ENCODE results near the gene FAM117B.

The FAM117B gene

DNA sequence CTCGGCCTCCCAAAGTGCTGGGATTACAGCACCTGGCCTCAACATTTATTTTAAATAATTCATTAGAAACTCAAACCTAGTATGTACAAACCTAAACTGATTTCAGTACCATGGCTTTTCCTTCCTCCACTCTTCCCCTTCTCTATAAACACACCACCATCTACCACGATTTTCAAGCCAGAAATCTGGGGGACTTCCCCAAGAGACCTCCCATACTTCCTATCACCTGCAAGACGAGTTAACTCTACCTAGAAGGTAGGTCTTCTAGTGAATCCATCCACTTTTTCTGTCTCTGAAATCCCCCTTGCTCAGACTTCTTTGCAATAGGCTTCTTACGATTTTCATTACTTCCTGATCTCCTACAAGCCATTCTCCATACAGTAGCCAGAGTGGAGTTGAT, 7.7 kb upstream of the FAM117B start:
- no peak for ATAC-seq
- Mint-ChIP-seq H3K27me3 (no peaks in the 10 kb centered on the region), H3K27ac (no peak overlapping the region), H3K9me3 (no peaks in the 10 kb centered on the region), H3K4me1 (no peaks in the 10 kb centered on the region), H3K36me3 (no peaks in the 10 kb centered on the region), H3K4me3 (no peak overlapping the region)

- ATAC-seq = no peak
- H3K27ac Mint-ChIP-seq = no peak overlapping the region
- H3K27me3 Mint-ChIP-seq = no peaks in the 10 kb centered on the region
- no peaks in the 10 kb centered on the region for H3K9me3 Mint-ChIP-seq
- no peaks in the 10 kb centered on the region for H3K36me3 Mint-ChIP-seq
- H3K4me1 Mint-ChIP-seq = peaks cover 7% of the 10 kb centered on the region
- H3K4me3 Mint-ChIP-seq = no peak overlapping the region
These were observed 6.0 kb upstream of the FAM117B start for GRCh38 chr2:202628646-202629198.

- no peaks in the 10 kb centered on the region for H3K36me3 Mint-ChIP-seq
- ATAC-seq = no peak
- peak overlapping the region; percentile 3 for H3K27ac Mint-ChIP-seq
- H3K27me3 Mint-ChIP-seq = no peaks in the 10 kb centered on the region
- H3K9me3 Mint-ChIP-seq = no peaks in the 10 kb centered on the region
- H3K4me3 Mint-ChIP-seq = no peak overlapping the region
- H3K4me1 Mint-ChIP-seq = peaks cover 29% of the 10 kb centered on the region
These were observed 2.0 kb upstream of the FAM117B start for GRCh38 chr2:202632682-202633290.

DNA sequence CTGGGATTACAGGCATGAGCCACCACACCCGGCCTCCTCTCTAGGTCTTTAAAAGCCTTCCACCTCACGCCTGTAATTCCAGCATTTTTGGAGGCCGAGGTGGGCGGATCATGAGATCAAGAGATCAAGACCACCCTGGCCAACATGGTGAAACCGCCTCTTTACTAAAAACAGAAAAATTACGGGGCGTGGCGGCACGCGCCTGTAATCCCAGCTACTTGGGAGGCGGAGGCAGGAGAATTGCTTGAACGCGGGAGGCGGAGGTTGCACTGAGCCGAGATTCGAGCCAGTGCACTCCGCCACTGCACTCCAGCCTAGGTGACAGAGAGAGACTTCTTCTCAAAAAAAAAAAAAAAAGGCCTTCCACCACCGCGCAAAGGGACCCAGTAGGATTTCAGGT, 1.3 kb upstream of the FAM117B start:
- H3K4me1 Mint-ChIP-seq = peaks cover 35% of the 10 kb centered on the region
- H3K27ac Mint-ChIP-seq = peak overlapping the region; percentile 89
- H3K4me3 Mint-ChIP-seq = no peak overlapping the region
- no peaks in the 10 kb centered on the region for H3K9me3 Mint-ChIP-seq
- ATAC-seq = no peak
- H3K36me3 Mint-ChIP-seq = no peaks in the 10 kb centered on the region
- no peaks in the 10 kb centered on the region for H3K27me3 Mint-ChIP-seq

DNA sequence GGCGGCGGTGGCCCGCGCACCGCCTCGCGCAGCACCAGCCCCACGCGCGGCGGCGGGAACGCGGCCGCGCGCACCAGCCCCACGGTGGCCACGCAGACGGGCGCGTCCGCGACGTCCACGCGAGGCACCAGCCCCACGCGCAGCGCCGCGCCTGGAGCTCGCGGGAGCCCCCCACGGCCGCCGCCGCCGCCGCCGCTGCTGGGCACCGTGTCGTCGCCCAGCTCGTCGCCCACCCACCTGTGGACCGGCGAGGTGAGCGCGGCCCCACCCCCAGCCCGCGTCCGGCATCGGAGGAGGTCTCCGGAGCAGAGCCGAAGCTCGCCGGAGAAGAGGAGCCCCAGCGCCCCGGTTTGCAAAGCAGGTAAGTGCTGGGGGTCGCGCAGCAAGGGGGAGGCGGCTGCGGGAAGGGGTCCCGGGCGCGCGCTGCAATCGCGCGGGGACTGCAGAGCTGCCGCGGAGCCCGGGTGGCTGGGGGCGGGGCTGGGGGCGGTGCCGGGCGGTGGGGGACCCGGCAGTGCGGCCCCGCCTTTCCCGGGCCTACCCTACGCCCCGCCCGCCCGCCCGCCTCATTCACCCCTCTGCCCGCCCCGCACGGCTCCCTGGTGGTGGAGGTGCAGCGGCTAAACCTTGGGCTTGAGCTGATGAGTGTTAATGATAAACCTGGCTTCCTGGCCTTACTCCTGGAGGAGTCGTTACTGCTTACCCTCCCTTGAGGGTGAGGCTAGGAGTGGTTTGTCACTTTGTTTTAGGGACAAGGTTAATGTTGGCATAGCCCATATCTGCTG, 851 bp downstream of the FAM117B start:
- H3K27me3 Mint-ChIP-seq = no peaks in the 10 kb centered on the region
- no peaks in the 10 kb centered on the region for H3K36me3 Mint-ChIP-seq
- H3K9me3 Mint-ChIP-seq = no peaks in the 10 kb centered on the region
- H3K4me3 Mint-ChIP-seq = peak overlapping the region; percentile 92
- peaks cover 50% of the 10 kb centered on the region for H3K4me1 Mint-ChIP-seq
- peak; percentile 79 for ATAC-seq
- peak overlapping the region; percentile 89 for H3K27ac Mint-ChIP-seq

- H3K36me3 Mint-ChIP-seq = no peaks in the 10 kb centered on the region
- H3K4me1 Mint-ChIP-seq = peaks cover 56% of the 10 kb centered on the region
- no peaks in the 10 kb centered on the region for H3K9me3 Mint-ChIP-seq
- peak overlapping the region; percentile 75 for H3K4me3 Mint-ChIP-seq
- H3K27me3 Mint-ChIP-seq = no peaks in the 10 kb centered on the region
- H3K27ac Mint-ChIP-seq = peak overlapping the region; percentile 89
- peak; percentile 1 for ATAC-seq
These were observed 1.4 kb downstream of the FAM117B start for GRCh38 chr2:202636213-202636513.

- Mint-ChIP-seq H3K4me1 (peaks cover 51% of the 10 kb centered on the region), H3K27me3 (no peaks in the 10 kb centered on the region), H3K36me3 (no peaks in the 10 kb centered on the region), H3K27ac (peak overlapping the region; percentile 61), H3K9me3 (no peaks in the 10 kb centered on the region), H3K4me3 (no peak overlapping the region)
- ATAC-seq = no peak
These were observed 4.0 kb downstream of the FAM117B start for GRCh38 chr2:202638721-202639120.

DNA sequence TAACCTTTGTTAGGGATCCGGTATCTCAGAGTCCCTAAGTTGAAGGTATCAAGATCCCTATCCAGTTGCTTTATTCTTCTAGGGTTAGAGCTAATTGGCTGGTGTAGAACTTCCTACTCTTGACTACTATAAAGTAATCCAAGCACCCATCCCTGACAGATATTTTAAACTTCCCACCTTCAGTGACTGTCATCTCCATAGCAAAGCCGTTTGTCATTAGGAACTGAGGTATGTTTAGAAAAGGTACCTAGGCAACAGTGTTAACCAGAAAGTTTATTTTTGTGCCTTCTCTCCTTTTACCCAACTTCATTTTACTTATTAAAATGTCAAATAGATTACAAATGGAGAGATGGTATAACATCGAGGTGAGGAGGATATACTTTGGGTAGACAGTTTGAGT, 4.5 kb downstream of the FAM117B start:
- no peak for ATAC-seq
- H3K36me3 Mint-ChIP-seq = no peaks in the 10 kb centered on the region
- H3K9me3 Mint-ChIP-seq = no peaks in the 10 kb centered on the region
- peaks cover 49% of the 10 kb centered on the region for H3K4me1 Mint-ChIP-seq
- peak overlapping the region; percentile 61 for H3K27ac Mint-ChIP-seq
- H3K4me3 Mint-ChIP-seq = no peak overlapping the region
- no peaks in the 10 kb centered on the region for H3K27me3 Mint-ChIP-seq

GRCh38 chr2:202642567-202642966, 7.8 kb downstream of the FAM117B start:
- Mint-ChIP-seq H3K4me3 (no peak overlapping the region), H3K27ac (no peak overlapping the region), H3K4me1 (peaks cover 52% of the 10 kb centered on the region), H3K27me3 (no peaks in the 10 kb centered on the region), H3K36me3 (no peaks in the 10 kb centered on the region), H3K9me3 (no peaks in the 10 kb centered on the region)
- no peak for ATAC-seq

DNA sequence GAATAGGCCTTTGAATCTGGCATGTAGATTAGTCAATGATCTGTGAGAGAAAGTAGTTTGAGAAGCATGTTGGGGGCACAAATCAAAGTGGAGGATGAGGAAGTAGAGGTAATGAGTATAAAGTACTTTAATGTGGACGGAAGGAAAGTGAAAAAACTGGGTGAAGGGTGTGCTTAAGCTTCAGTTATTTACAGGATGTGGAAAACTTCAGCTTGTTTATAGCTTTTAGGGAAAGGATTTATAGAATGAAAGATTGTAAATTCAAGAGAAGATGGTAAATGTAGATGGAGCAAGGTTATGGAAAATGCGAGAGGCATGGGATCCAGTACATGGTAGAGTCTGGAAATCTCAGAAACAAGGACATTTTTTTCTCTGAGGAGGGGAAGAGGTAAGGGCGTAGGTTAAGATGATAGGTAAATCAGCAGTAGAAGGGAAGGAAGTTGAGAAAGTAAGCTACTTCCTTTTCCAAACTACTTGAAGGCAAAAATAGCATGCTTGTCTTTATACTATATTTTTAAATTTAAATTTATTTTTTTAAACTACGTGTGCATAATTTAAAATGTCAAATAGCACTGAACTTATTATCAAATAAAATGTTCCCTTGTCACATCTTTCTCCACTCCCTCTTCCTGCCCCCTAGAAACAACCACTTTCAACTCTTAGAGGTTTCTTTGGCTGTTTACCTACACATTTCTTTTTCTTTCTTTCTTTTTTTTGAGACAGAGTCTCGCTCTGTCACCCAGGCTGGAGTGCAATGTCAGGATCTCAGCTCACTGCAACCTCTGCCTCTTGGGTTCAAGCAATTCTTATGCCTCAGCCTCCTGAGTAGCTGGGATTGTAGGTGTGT, 8.5 kb downstream of the FAM117B start:
- no peaks in the 10 kb centered on the region for H3K9me3 Mint-ChIP-seq
- H3K4me3 Mint-ChIP-seq = peak overlapping the region; percentile 74
- peaks cover 52% of the 10 kb centered on the region for H3K4me1 Mint-ChIP-seq
- no peaks in the 10 kb centered on the region for H3K36me3 Mint-ChIP-seq
- ATAC-seq = peak; percentile 71
- no peaks in the 10 kb centered on the region for H3K27me3 Mint-ChIP-seq
- no peak overlapping the region for H3K27ac Mint-ChIP-seq

DNA sequence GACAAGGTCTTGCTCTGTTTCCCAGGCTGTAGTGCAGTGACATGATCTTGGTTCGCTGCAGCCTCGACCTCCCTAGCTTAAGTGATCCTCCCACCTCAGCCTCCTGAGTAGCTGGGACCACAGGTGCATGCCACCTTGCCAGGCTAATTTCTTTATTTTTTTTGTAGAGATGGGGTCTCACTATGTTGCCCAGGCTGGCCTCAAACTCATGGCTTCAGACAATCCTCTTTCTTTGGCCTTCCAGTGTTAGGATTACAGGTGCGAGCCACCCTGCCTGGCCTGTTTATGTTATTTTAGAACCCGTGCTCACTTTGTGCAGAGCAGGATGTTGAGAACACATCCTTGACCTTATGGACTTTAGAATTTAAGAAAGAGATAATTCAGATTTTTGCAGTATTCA, 17.4 kb downstream of the FAM117B start:
- no peak for ATAC-seq
- Mint-ChIP-seq H3K4me3 (no peak overlapping the region), H3K4me1 (peaks cover 81% of the 10 kb centered on the region), H3K27me3 (no peaks in the 10 kb centered on the region), H3K9me3 (no peaks in the 10 kb centered on the region), H3K36me3 (peaks cover 6% of the 10 kb centered on the region), H3K27ac (peak overlapping the region; percentile 3)

DNA sequence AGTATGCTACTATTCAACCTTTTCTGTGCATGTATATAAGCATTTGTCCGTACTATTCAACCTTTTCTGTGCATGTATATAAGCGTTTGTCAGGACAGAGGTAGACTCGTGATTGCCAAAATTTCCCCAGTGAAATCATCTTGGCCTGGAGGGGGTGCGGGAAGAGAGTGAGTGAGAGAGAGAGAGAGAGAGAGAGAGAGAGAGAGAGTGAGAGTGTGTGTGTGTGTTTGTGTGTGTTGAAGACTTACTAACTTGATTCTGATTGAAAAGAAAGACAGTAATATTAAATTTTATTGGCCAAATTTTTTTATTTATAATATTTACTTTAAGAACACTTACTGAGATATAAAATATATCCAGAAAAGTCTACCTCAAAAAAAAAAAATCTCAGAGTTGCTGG, 19.1 kb downstream of the FAM117B start:
- peak overlapping the region; percentile 3 for H3K27ac Mint-ChIP-seq
- H3K27me3 Mint-ChIP-seq = no peaks in the 10 kb centered on the region
- no peak for ATAC-seq
- no peaks in the 10 kb centered on the region for H3K9me3 Mint-ChIP-seq
- H3K36me3 Mint-ChIP-seq = peaks cover 5% of the 10 kb centered on the region
- H3K4me1 Mint-ChIP-seq = peaks cover 87% of the 10 kb centered on the region
- H3K4me3 Mint-ChIP-seq = no peak overlapping the region

GRCh38 chr2:202657876-202658275, 23.1 kb downstream of the FAM117B start:
- Mint-ChIP-seq H3K27ac (peak overlapping the region; percentile 38), H3K9me3 (no peaks in the 10 kb centered on the region), H3K27me3 (no peaks in the 10 kb centered on the region), H3K36me3 (peaks cover 6% of the 10 kb centered on the region), H3K4me1 (peaks cover 89% of the 10 kb centered on the region), H3K4me3 (no peak overlapping the region)
- ATAC-seq = no peak

GRCh38 chr2:202660796-202661195, 26.0 kb downstream of the FAM117B start:
- Mint-ChIP-seq H3K4me3 (no peak overlapping the region), H3K27ac (peak overlapping the region; percentile 9), H3K9me3 (no peaks in the 10 kb centered on the region), H3K36me3 (peaks cover 6% of the 10 kb centered on the region), H3K4me1 (peaks cover 72% of the 10 kb centered on the region), H3K27me3 (no peaks in the 10 kb centered on the region)
- no peak for ATAC-seq

- Mint-ChIP-seq H3K4me3 (peak overlapping the region; percentile 60), H3K27ac (peak overlapping the region; percentile 81), H3K9me3 (no peaks in the 10 kb centered on the region), H3K36me3 (no peaks in the 10 kb centered on the region), H3K27me3 (no peaks in the 10 kb centered on the region), H3K4me1 (peaks cover 87% of the 10 kb centered on the region)
- ATAC-seq = no peak
These were observed 35.1 kb downstream of the FAM117B start for GRCh38 chr2:202669841-202670240.
